ENCODE measurements around the gene JPT1.
"Not testable (repeated sequence)": the region's sequence is repeated elsewhere in the genome, so short reads cannot be mapped to it uniquely, and the experiment has no call there.

JPT1 gene, protein sequence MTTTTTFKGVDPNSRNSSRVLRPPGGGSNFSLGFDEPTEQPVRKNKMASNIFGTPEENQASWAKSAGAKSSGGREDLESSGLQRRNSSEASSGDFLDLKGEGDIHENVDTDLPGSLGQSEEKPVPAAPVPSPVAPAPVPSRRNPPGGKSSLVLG

DNA sequence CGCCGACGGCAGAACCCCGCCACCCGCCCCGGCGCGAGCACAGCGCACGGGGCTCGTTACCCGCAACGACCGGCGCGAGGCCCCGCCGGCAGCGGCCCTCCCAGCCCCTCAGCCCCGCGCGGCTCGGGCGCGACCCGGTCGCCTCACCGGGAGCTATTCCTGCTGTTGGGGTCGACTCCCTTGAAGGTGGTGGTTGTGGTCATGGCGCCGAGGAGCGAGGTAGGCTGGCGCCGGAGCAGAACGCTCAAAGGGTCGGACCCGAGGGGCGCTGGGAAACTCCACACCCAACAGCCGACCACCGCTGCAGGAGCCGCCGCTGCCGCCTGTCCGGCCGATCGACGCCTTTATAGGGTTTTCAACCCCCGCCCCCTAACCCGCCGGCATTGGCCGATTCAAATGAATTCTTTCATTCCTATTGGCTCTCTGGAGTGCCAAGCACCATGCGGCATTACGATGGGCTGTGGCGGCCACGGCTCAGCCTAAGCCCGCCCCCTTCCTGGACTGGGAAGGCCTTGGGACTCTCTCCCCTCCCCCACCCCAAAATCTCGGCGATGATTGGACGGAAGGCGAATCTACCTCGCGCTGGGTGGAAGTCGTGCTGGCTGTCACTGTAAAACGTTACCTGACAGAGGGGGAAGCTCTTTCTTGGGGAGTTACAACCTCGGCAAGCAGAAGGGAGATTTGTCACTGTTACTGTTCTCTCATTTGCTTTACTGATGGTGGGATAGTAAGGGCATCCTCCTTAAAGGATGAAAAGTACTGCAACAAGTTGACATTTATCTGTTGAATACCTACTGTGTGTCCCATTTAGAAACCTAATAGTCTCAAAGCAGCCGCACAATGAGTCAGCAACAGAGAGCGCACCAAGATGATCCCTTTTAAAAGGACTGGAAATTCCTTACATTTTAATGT, at the start of gene JPT1:
Gene JPT1, minus strand, starts transcription at position 318 of the 912 bp plus-strand sequence. Its CDS starts 115 bp downstream, at position 203.
- DNase-seq (ENCODE audit: low read depth), result peak; percentile 99

DNA sequence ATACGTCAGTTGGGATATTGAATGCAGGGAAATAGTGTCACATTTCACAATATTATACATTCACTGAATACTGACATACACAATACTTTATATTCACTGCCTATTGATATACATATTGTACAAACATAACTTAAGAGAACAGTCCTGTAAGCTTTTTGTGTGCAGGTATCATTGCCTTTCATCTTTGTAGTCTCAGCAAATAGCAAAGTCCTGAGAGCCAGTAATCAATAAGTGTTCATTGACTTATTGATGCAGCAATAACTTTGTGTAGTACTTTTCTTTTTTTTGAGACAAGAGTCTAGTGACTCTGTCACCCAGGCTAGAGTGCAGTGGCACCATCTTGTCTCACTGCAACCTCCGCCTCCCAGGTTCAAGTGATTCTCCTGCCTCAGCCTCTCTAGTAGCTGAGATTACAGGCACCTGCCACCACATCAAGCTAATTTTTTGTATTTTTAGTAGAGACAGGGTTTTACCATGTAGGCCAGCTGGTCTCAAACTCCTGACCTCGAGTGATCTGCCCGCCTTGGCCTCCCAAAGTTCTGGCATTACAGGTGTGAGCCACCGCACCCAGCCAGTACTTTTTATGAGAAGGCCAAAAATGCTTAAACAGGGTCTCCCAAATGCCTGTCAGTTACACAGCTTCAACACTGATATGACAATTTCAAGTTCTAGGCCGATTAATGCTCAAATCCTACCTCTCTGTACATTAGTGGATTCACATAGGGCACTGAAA, 45.7 kb upstream of the JPT1 start:
- no peak for DNase-seq (ENCODE audit: low read depth)

DNA sequence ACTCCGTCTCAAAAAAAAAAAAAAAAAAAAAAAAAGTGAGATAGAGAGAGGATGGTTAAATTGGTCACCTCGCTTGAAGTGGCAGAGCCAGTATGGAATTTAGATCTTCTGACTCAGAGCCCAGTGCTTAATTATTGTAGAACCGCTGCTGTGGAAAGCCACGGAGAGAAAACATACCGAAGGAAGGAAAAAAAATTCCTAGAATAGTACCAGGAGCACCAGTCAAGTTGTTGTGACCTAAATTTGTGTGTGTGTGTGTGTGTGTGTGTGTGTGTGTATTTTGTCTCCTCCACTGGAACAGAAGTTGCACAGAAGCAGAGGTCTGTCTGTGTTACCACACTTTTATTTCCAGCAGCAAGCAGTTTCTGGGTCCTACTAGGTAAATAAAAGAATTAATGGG, 40.6 kb upstream of the JPT1 start:
- no peak for DNase-seq (ENCODE audit: low read depth)

DNA sequence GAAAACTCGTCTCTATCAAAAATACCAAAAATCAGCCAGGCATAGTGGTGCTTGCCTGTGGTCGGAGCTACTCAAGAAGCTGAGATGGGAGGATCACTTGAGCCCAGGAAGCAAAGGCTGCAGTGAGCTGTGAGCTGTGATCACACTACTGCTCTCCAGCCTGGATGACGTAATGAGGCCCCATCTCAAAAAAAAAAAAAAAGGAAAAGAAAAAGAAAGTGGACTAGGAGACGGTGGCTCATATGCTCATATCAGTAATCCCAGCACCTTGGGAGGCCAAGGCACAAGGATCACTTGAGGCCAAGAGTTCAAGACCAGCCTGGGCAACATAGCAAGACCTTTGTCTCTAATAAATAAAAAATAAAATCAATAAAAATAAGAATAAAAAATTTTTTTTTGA, 37.3 kb upstream of the JPT1 start:
- DNase-seq (ENCODE audit: low read depth), result no peak

DNA sequence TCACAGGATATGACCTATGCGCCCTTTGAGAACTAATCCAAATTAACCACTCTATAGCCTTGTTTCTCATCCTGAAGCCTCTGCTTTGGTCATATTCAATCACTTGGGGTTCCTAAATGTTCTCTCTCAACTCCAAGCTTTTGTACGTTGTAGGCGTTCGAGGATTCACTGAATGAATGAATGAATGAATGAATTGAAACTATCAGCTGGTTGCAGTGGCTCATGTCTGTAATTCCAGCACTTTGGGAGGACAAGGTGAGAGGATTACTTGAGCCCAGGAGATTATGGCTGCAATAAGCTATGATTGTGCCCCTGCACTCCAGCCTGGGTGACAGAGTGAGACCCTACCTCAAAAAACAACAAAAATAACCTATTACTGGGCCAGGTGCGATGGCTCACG, 34.3 kb upstream of the JPT1 start:
- DNase-seq (ENCODE audit: low read depth), result no peak

DNA sequence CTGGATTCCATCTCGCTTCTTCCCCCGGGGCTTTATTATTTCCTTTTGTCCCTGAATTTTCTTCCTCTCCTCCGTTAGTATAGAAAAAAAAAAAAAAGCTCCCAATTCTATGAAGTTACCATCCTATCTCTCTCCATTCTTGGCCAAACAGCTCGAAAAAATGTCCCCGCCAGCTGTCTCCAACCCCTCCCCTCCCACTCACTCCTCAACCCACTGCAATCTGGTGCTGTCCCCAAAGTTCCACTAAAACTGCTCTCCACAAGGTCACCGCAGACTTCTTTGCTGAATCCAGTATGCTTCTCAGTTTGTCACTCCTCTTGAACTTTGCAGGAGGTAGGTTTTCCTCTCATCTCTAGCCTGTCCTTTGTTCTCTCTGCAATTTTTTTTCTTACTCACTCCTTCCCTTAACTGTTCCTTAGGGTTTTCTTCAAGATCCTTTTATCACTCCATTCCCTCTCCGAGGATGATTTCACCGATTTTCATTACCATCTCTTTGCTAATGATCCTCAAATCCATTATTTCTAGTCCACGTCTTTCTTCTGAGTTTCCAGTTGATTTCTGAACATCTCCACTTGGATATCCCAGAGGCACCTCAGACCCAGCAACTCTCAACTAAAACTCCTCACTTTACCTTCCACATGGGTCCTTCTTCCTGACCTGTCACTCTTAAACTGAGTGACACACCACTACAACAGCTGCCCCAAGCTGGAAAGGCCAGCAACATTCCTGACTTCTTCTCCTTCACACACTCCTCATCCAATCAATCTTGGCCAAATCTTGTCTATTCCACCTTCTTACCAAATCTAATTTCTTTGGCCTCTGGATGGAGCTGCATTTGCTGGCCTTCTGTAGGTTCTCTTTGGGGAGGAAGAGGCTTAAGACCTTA, 29.9 kb upstream of the JPT1 start:
- DNase-seq (ENCODE audit: low read depth), result no peak

DNA sequence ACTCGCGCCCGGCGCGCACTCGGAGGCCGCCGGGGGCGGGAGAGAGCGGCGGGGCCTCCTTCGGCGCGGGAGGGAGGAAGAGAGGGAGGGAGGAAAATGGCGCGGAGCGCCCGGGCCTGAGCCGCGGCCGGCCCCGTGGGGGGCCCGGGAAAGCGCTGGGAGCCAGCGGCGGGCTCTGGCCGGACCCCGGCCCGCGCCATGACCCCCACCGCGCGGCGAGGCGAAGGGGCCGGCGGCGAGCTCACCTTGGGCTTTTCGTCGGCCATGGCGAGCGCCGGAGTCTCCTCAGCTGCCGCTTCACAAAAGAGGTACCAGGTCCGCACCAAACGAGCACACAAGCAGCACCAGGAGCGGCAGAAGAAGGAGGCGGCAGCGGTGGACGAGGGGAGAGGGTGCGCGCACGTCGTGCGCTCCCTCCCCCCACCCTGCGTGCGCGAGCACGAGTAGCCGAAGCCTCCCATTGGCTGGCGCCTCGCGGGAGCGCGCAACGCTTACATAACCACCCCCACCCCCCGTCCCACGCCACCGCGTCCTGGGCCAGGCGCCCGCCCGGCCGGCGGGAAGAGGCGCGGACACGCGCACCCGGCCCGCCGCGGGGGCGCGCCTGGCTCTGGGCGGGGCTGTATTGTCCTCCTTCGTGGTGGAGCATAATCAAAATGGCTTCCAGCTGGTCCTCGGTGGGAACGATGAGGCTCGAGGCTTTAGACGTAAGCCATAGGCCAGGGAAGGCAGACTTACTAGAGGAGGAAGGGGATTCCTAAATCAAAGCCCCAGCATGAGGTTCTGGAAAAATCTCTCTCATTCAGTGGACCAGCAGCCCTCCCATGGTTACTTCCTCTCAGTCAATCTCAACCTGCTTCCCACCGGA, 28.5 kb upstream of the JPT1 start, which contains the start of gene SUMO2:
Gene SUMO2, minus strand, starts transcription at position 391 of the 868 bp plus-strand sequence. Its CDS starts 125 bp downstream, at position 266.
- DNase-seq (ENCODE audit: low read depth), result peak; percentile 92

DNA sequence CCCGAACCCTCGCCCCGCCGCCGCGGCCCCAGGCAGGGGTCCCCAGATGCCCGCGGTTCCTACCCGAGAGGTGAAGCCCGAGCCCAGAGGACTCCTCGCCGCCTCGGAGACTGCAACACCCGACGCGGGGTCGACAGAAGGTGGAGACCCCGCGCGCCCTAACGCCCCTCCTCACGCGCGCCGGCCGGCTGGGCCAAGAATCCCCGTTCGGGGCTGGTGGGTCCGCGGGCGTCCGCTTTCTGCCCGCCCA, 27.9 kb upstream of the JPT1 start:
- no peak for DNase-seq (ENCODE audit: low read depth)

DNA sequence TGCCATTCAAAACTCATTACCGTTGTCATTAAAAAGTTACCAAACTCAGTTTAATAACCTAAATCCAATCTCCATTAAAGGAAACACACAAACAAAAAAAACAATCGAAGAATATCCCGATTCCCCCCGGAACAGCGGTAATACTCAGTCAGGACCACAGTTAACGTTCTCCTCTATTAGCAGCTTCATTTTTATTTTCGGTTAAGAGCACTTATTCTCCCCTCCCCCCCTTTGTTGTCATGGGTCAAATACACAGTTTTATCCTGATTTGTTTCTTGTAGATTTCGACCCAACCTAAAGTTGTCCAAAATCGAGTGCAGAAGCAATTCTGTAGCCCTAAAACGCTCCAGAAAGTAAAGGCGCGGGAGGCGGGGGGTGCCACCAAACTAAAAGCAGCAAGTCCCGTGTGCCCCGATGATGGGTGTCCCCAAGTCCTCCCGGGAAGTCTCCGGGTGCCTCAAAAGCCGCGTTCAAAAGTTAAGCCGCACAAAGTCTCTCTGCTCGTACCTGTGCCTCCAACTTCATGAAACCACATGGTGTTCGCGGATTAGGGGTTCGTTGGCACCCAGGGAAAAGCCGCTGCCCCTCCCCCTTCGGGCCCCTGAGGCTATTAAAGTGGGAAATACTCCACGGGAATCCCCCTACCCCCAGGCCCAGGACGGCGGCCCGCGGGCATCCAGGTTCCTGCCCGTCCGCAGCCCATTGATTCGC, 27.5 kb upstream of the JPT1 start:
- no peak for DNase-seq (ENCODE audit: low read depth)

DNA sequence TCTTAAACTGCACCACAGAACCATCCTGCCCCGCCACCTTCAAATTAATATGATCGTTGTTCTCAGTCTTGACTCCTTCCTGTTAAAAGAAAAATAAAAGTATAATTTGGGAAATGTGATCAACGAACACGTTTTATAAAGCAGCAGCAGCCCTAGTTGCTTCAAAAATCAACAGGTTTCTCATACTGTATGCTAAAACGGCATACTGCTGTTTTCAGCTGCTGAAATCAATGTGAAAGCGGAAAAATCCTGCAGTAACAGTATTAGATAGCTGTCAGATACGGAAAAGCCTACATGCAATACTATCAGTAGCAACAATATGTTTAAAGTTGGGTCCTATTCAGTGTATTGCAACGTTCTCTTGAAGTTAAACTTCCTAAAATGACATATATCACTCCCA, 26.8 kb upstream of the JPT1 start:
- no peak for DNase-seq (ENCODE audit: low read depth)

DNA sequence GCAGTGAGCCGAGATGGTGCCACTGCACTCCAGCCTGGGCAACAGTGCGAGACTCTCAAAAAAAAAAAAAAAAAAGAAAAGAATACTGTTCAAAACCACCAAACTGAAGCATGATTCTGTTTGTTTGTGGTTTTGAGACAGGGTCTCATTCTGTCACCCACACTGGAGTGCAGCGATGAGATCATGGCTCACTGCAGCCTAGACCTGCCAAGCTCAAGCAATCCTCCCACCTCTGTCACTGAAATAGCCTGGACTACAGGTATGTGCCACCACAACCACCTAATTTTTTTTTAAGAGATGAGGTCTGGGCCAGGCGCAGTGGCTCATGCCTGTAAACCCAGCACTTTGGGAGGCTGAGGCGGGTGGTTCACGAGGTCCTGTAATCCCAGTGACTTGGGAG, 24.1 kb upstream of the JPT1 start:
- DNase-seq (ENCODE audit: low read depth), result no peak

DNA sequence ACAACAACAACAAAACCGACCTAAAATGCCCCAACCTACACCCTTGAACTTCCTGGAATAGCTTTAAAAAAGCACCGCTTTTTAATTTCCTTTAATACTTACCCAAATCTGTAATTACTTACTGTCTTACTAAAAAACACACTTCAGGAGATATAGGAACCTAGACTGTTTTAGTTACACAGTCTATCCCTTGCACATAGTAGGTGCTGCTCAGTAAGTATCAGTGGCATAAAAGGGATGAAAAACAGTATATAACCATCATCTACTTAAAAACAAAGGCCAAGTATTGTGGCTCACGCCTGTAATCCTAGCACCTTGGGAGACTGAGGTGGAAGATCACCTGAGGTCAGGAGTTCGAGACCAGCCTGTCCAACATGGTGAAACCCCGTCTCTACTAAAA, 22.3 kb upstream of the JPT1 start:
- no peak for DNase-seq (ENCODE audit: low read depth)

DNA sequence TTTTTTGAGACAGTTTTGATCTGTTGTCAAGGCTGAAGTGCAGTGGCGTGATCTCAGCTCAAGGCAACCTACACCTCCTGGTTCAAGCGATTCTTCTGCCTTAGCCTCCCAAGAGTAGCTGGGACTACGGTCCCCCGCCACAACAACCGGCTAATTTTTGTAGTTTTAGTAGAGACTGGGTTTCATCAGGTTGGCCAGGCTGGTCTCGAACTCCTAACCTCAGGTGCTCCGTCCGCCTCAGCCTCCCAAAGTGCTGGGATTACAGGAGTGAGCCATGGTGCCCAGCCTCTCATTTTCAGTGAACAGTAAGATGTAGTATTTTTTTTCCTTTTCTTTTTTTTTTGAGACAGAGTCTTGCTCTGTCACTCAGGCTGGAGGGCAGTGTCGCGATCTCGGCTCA, 20.7 kb upstream of the JPT1 start:
- no peak for DNase-seq (ENCODE audit: low read depth)

DNA sequence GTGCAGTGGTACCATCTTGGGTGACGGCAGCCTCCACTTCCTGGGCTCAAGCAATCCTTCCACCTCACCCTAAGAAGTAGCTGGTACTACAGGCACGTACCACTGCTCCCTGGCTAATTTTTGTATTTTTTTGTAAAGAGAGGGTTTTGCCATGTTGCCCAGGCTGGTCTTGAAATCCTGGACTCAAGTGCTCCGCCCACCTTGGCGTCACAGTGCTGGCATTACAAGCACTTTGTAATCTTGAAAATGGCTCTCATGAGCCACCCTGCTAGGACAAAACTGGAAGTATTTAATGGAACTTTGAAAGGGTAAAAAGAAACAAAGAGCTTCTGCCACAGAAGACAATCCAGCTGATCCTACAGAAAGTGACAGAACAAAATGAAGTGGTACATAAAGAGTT, 19.2 kb upstream of the JPT1 start:
- no peak for DNase-seq (ENCODE audit: low read depth)

DNA sequence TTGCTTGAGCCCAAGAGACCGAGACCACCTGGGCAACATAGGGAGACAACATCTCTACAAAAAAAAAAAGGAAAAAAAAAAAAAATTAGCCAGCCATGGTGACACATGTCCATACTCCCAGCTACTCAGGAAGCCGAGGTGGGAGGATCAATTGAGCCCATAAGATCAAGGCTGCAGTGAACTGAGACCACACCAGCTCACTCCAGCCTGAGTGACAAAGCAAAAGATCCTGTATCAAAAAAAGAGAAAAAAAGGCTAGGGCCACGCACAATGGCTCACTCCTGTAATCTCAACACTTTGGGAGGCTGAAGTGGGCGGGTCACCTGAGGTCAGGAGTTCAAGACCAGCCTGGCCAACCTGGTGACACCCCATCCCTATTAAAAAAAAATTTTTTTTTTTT, 14.7 kb upstream of the JPT1 start:
- DNase-seq (ENCODE audit: low read depth), result no peak

DNA sequence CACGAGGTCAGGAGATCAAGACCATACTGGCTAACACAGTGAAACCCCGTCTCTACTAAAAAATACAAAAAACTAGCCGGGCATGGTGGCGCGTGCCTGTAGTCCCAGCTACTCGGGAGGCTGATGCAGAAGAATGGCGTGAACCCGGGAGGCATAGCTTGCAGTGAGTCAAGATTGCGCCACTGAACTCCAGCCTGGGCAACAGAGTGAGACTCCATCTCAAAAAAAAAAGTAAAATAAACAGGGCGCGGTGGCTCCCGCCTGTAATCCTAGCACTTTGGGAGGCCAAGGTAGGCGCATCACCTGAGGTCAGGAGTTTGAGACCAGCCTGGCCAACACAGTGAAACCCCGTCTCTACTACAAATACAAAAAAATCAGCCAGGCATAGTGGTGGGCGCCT, 10.3 kb upstream of the JPT1 start:
- not testable (repeated sequence) for DNase-seq (ENCODE audit: low read depth)

DNA sequence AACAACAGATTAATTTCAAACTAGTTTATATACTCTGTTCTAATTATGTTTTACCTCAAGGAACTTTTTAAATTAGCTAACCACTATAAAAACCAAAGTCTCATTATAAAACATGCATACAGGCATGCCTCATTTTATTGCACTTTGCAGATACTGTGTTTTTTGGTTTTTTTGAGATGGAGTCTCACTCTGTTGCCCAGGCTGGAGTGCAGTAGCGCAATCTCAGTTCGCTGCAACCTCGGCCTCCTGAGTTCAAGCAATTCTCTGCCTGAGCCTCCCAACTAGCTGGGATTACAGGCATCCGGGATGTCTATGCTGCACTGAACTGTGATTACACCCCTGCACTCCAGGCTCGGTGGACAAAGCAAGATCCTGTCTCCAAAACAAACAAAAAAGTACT, 8.8 kb upstream of the JPT1 start:
- DNase-seq (ENCODE audit: low read depth), result no peak

DNA sequence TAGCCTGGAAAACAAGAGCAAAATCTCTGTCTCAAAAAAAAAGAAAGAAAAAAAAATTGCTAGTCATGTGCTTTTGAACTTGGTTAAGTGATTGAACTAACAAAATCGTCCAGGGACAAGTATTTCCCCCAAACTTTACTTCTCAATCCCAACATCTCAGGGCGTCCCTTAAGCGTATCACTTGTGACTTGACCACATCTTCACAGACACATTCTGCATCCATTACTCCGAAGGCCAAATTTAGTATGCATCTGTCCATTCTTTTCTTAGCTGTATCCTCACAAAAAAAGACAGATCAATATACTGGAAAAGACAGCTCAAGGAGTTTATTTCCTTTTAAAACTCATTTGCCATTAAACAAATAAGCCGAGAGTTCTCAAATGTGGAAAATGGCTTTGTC, 5.9 kb upstream of the JPT1 start:
- no peak for DNase-seq (ENCODE audit: low read depth)

DNA sequence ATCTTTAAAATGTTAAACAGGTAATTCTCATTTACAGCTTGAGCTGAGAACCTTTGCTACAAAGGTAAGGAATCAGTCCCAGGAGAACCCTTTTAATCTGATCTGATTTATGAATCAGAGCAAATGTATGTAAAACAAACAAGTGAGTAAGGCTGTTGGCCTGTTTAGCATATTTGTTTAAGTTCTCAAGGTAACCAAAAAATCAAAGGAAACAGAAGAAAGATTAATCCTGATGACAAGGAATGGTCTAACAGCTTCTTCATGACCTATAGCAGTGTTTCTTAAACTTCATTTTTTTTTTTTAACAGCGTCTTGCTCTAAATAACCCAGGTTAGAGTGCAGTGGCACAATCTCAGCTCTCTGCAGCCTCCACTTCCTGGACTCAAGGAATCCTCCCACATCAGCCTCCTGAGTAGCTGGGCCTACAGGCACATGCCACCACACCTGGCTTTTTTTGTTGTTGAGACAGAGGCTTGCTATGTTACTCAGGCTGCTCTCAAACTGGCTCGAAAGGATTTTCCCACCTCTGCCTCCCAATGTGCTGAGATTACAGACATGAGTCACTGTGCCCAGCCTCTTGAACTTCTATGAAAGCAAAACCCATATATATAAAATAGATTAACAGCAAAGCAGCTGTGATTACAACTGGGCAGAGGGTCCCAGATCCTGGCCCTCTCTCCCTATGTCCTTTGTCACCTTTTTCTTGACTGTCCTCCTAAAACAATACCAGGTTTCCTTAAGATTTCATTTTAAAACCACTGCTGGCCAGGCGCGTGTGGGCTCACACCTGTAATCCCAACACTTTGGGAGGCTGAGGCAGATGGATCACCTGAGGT, 5.1 kb upstream of the JPT1 start:
- DNase-seq (ENCODE audit: low read depth), result no peak

DNA sequence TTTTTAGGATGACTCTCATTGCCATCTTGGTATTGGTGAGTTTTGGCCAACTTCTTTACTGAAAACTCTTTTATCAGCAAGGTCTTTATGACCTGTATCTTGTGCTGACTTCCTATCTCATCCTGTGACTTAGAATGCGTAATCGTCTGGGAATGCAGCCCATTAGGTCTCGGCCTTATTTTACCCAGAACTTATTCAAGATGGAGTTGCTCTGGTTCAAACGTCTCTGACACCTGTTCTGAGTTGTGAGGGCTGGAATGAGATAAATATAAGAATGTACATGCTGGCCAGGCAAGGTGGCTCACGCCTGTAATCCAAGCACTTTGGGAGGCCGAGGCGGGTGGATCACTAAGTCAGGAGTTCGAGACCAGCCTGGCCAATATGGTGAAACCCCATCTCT, 4.2 kb upstream of the JPT1 start:
- DNase-seq (ENCODE audit: low read depth), result not testable (repeated sequence)
